DMS153 (cell line): Measurements from ENCODE around the gene NXPE4.

Experiments
- DNase-seq: peaks from one replicate; lab custom pipeline; 2025; lab: John Stamatoyannopoulos, UW

Gene NXPE4

DNA sequence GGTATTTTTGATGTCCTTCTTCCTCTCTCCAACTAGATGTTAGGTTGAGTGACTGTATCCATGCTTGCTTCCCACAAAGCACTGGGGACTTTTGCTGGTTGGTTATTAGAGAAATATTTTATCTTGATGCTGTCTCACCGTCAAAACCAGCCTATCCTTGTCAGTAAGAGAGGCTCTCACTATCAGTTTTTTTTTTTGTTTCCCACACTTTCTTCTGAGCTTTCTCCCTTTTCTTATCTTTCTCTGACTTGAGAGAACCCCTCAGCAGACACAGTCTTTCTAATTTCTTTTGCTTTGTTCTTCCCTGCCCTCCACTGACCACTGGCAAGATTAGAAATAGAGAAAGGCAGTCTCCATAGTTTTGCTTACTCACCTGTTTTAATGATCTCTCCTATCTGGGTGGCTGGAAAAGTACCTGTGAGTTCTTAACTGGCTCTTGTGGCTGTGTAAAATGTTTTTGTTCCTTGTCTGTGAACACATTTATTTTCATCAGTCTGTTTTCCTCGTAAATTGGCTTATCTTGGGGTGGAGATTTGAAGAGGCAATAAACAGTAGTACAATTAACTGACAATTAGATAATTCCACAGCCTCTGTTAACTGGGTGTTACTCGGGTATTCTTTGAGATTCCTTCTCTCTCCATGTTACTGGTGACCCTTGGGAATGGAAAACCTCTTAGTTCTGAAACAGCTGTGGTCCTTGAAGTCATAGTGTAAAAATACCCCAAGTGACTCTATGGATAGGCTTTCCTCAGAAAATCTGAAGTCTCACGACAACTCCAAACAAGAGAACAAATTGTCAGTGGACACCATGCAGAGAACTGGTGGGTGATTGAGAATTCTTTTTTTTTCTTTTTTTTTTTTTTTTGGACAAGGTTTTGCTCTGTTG lies 35.9 kb downstream of the NXPE4 start, which contains the start of gene NXPE1:
Gene NXPE1, minus strand, starts transcription at position 457 of the 886 bp plus-strand sequence. CDS start 8,680 bp downstream, outside the sequence.
- no peak for DNase-seq

DNA sequence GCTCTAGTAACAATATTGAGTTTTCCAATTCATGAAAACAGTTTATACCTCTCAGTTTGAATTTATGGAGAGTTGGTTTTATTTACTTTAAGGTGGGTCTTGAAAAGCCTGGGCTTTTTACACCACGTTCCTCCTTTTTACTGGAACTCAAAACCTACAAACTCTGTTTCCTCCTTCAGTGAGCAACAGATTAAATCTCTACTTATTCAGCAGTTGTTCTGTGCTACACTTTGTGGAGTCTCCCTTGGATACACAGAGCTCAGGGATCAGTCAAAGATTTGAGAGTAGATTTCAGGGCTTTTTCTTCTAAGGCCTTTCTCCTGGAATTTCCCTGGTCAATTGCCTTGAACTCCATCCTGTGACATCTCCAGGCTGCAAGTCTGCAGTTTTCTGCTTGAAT lies 39.5 kb downstream of the NXPE4 start:
- DNase-seq = no peak

- DNase-seq = no peak
These were observed 41.9 kb downstream of the NXPE4 start for GRCh38 chr11:114553642-114554041.

DNA sequence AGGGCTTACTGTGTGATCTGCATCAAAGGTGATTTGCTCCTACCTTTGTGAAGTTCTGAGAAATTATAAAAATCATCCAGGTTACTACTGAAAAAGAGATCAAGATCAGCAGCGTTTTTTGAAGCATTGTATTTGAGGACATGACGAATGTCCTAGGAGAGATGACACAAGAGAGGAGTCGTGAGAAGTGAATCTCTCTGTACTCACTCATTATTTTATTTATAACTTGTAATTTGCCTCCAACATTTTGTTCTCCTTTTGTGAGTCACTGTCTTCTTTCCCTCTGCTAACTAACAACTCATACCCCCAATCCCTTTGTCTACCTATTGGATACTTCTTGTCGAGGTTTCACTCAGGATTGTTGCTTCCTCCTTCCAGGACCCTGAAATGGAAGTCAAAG lies 44.5 kb downstream of the NXPE4 start:
- DNase-seq = no peak

DNA sequence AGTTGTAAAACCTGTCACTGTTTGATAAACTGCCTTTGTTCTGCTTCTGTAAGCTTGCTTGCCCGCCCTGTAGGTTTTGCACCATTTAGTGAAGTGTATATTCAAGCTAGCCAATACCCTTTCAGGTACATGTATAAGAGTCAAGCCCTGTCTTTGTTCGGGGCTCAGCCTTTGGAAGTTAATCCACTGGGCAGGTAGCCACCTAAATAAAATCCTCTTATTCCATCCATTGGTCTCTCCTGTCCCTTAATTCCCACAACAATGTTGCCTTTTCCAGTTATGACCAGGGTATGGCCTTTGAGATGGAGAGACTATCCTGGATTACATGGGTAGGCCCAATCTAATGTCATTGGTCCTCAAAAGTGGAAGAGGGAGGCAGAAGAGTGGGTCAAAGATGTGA lies 69.9 kb downstream of the NXPE4 start:
- DNase-seq = no peak

DNA sequence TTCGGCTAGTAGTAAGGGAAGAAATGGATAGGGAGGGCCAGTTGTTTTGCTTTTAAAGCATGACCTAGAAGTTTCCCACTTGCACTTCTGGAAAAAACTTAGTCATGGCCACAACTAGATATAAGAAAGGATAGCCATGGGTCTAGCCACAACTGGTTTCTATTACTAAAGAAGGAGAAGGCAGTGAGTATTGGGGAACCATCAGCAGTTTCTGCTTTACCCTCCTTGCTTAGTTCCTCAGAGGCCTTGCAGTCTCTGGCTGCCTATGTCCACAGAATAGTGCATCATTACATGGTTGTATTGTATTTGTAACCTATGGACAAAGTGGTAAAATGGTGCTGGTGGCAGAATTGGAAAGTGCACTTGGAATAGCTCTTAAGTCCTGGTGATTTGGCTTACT lies 71.5 kb downstream of the NXPE4 start:
- no peak for DNase-seq

GRCh38 chr11:114522818-114523217 lies 72.8 kb downstream of the NXPE4 start:
- no peak for DNase-seq
